MCF 10A (cell line): ENCODE data around the gene TSPAN11. TPM values are rescaled to one million over a fixed set of nuclear protein-coding genes. Genes with fewer than 3 reads are reported as not detected.

ENCODE experiments used
- BruUV-seq: library from RNA; stranded (reverse); fragments of 400-500 nt; replicated peaks from 2 replicates; lab custom pipeline; 2021; lab: Mats Ljungman, UMichigan
- CTCF ChIA-PET: fragments of 300-600 bp; sonication (Branson Sonifier 250); formaldehyde crosslinking; extraction: SDS; loops from one replicate; lab custom pipeline; 2021; ENCODE audit warnings: antibody characterized with exemption, inconsistent platforms; lab: Yijun Ruan, JAX
- POLR2A ChIA-PET: fragments of 300-600, 350-650 bp; sonication (Branson Sonifier 250); formaldehyde crosslinking; extraction: SDS; loops from one replicate; lab custom pipeline; 2020; ENCODE audit warnings: antibody characterized with exemption, inconsistent platforms; lab: Yijun Ruan, JAX
- DNase-seq: peaks from one replicate; pipeline ENCODE4 v3.0.0-alpha.2; 2018; ENCODE audit not compliant: unreplicated experiment
- H3K27ac Mint-ChIP-seq: one replicate; pipeline ENCODE4 v1.8.0; 2022; ENCODE audit warnings: mild to moderate bottlenecking, low read depth, mixed read lengths; ENCODE audit not compliant: unreplicated experiment
- H3K27me3 Mint-ChIP-seq: one replicate; pipeline ENCODE4 v1.8.0; 2022; ENCODE audit warnings: mixed read lengths; ENCODE audit not compliant: insufficient read depth, unreplicated experiment
- H3K36me3 Mint-ChIP-seq: one replicate; pipeline ENCODE4 v1.8.0; 2022; ENCODE audit warnings: mild to moderate bottlenecking, moderate library complexity, mixed read lengths; ENCODE audit not compliant: insufficient read depth, unreplicated experiment
- H3K4me1 Mint-ChIP-seq: one replicate; pipeline ENCODE4 v1.8.0; 2022; ENCODE audit warnings: mixed read lengths; ENCODE audit not compliant: insufficient read depth, unreplicated experiment
- H3K4me3 Mint-ChIP-seq: one replicate; pipeline ENCODE4 v1.8.0; 2022; ENCODE audit warnings: mild to moderate bottlenecking, moderate library complexity, mixed read lengths; ENCODE audit not compliant: unreplicated experiment
- H3K9me3 Mint-ChIP-seq: one replicate; pipeline ENCODE4 v1.8.0; 2022; ENCODE audit warnings: mixed read lengths; ENCODE audit not compliant: unreplicated experiment
- CTCF ChIP-seq: fragments of 200-600 bp; IDR thresholded peaks from one replicate; pipeline ENCODE4 v1.8.0; 2022; ENCODE audit warnings: antibody characterized with exemption, mild to moderate bottlenecking; ENCODE audit not compliant: unreplicated experiment
- intact Hi-C: fragments of 100-400 bp; cut with micrococcal nuclease; formaldehyde crosslinking; loops from 2 replicates; pipeline ENCODE4 v1.14.1; 2022
- total RNA-seq: library from RNA; stranded (reverse); gene quantifications from 2 replicates; pipeline ENCODE4 v1.2.3, GENCODE V29; 2022

Gene TSPAN11
- total RNA-seq, 1 experiment from 2014 or later: not detected

GRCh38 chr12:30942936-30943335, 16.4 kb downstream of the TSPAN11 start:
- CTCF ChIA-PET: no interaction called here
- no peak overlapping the region for H3K4me3 Mint-ChIP-seq
- no peaks in the 10 kb centered on the region for H3K4me1 Mint-ChIP-seq
- intact Hi-C loops: no loop called here
- H3K9me3 Mint-ChIP-seq: no peaks in the 10 kb centered on the region
- no peak for TF ChIP-seq CTCF
- peaks cover 8% of the 10 kb centered on the region for H3K27me3 Mint-ChIP-seq
- H3K27ac Mint-ChIP-seq: no peak overlapping the region
- DNase-seq: no peak
- no peaks in the 10 kb centered on the region for H3K36me3 Mint-ChIP-seq
- POLR2A ChIA-PET: no interaction called here
- no TSS peak for BruUV-seq

GRCh38 chr12:30945443-30946164, 19.1 kb downstream of the TSPAN11 start:
- ChIA-PET POLR2A (no interaction called here), CTCF (no interaction called here)
- Mint-ChIP-seq H3K9me3 (no peaks in the 10 kb centered on the region), H3K27me3 (peaks cover 33% of the 10 kb centered on the region), H3K4me3 (no peak overlapping the region), H3K4me1 (no peaks in the 10 kb centered on the region), H3K36me3 (no peaks in the 10 kb centered on the region), H3K27ac (no peak overlapping the region)
- intact Hi-C loops: no loop called here
- TF ChIP-seq CTCF: no peak
- DNase-seq: no peak
- no TSS peak for BruUV-seq

- POLR2A ChIA-PET: no interaction called here
- DNase-seq: no peak
- intact Hi-C loops: no loop called here
Measured at GRCh38 chr12:30952015-30952414, 25.5 kb downstream of the TSPAN11 start.

GRCh38 chr12:30953257-30953656, 26.7 kb downstream of the TSPAN11 start:
- no peak overlapping the region for H3K4me3 Mint-ChIP-seq
- ChIA-PET CTCF (no interaction called here), POLR2A (interaction anchor here (0.5 to 0.6 kb wide), 2 partner anchors 24 to 298 kb away, joined by 3 read pairs; no protein-coding TSS in a partner anchor)
- H3K36me3 Mint-ChIP-seq: no peaks in the 10 kb centered on the region
- no peak for TF ChIP-seq CTCF
- H3K4me1 Mint-ChIP-seq: no peaks in the 10 kb centered on the region
- no peak overlapping the region for H3K27ac Mint-ChIP-seq
- H3K9me3 Mint-ChIP-seq: no peaks in the 10 kb centered on the region
- H3K27me3 Mint-ChIP-seq: peaks cover 25% of the 10 kb centered on the region
- intact Hi-C loops: no loop called here
- no TSS peak for BruUV-seq
- DNase-seq: peak; percentile 69

More at GRCh38 chr12:30952015-30952414, 25.5 kb downstream of the TSPAN11 start:
- no peaks in the 10 kb centered on the region for H3K36me3 Mint-ChIP-seq
- H3K27ac Mint-ChIP-seq: no peak overlapping the region
- H3K4me3 Mint-ChIP-seq: no peak overlapping the region
- H3K9me3 Mint-ChIP-seq: no peaks in the 10 kb centered on the region
- no TSS peak for BruUV-seq
- no peak for TF ChIP-seq CTCF
- CTCF ChIA-PET: interaction anchor here (0.6 kb wide), 1 partner anchor 319 kb away, joined by 3 read pairs; no protein-coding TSS in a partner anchor
- no peaks in the 10 kb centered on the region for H3K4me1 Mint-ChIP-seq
- H3K27me3 Mint-ChIP-seq: peaks cover 33% of the 10 kb centered on the region
